Skeletal muscle cell (primary cell): ENCODE results near the gene ADGRG4.
"Not testable (repeated sequence)": the region's sequence is repeated elsewhere in the genome, so short reads cannot be mapped to it uniquely, and the experiment has no call there.

Experiments used
- DNase-seq: peaks from one replicate; pipeline ENCODE4 v3.0.0-alpha.2; 2010; ENCODE audit warnings: low read depth
- H3K4me3 ChIP-seq: 2 replicates; pipeline ENCODE4 v1.5.1; 2011; ENCODE audit warnings: low read depth, mild to moderate bottlenecking, control low read depth, low read length, moderate library complexity

Gene ADGRG4

DNA sequence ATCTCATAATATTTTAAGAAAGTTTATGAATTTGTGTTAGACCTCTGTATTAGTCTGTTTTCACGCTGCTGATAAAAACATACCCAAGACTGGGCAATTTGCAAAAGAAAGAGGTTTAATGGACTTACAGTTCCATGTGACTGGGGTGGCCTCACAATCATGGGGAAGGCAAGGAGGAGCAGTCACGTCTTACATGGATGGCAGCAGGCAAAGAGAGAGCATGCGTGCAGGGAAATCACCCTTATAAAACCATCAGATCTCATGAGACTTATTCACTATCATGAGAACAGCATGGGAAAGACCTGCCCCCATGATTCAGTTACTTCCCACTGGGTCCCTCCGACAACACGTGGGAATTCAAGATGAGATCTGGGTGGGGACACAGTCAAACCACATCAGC is 14.4 kb upstream of the ADGRG4 start:
- not testable (repeated sequence) for H3K4me3 ChIP-seq, DNase-seq

DNA sequence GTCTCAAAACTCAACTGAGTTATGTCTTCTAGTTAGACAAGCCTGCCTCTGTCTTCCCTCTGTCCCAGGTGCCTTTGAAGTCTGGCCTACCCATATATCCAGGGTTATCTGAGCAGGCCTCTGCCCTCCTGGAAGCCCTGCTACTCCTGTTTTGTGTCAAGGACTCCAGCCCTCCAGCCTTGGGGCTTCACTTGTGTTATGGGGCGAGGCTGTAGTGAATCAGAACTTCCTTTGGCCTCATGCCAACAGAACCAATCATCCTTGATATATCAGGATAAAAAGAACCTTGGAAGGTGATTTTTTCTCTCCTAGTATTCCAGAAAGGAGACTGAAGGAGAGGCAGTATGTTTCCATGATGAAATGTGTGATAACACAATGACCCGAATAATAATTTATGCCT is 8.9 kb upstream of the ADGRG4 start:
- DNase-seq: no peak
- H3K4me3 ChIP-seq: no peak overlapping the region

GRCh38 chrX:136292656-136293055 is 8.1 kb upstream of the ADGRG4 start:
- H3K4me3 ChIP-seq: no peak overlapping the region
- no peak for DNase-seq

DNA sequence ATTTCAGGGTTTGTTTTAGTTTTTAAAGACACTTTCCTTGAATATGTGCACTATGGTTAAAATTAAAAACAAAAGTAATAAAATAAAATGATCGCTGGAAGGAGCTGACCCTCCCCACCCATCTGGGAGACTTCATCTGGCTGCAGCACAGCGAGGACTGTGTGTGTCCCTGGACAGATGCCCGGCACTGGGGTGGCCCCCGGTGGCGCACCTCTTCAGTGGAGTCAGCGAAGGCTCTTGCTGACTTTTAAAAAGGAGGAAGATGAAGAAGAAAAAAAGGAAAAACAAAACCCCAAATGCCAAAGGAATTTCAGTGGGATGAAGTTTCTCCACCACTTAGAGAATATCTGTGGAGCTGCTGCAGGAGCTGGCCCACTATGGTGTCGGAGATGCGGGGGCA is 5.4 kb upstream of the ADGRG4 start:
- no peak for DNase-seq
- H3K4me3 ChIP-seq: no peak overlapping the region

- H3K4me3 ChIP-seq: no peak overlapping the region
- no peak for DNase-seq
Observed at GRCh38 chrX:136303041-136303440, 2.3 kb downstream of the ADGRG4 start.

DNA sequence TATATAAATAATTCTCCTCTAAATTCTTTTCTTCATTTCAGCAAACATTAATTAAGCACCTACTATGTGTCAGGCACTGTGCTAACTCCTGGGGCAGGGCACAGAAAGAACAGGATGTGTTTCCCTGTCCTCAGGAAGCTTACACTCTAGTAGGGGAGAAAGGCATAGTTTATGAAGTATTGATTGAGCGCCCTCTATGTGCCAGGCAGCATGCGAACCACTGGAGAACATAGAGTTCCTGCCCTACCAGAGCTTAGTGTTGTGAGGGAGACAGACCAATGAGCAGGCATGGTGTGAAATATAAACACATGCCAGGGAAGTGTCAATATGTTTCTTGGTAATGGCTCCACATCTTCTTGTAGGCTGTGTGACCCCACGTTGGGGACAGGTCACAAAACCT is 3.7 kb downstream of the ADGRG4 start:
- H3K4me3 ChIP-seq: no peak overlapping the region
- DNase-seq: no peak

DNA sequence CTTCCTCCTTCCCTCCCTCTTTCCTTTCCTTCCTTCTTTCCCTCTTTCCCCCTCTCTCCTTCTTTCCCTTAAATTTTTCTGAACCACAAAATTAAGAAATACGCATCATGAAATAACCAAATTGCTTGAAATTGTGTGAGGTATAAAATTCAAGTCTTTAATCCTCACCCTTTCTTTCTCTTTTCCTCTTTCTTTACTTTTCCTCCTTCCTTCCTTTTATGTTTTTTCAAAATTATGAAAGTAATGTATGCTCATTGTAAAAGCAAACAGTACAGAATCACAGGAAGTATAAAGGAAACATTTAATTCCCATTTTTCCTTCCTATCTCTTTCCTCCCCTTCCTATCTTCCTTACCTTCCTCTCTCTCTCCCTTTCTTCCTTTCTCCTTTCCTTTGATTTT is 5.4 kb downstream of the ADGRG4 start:
- DNase-seq: no peak
- no peak overlapping the region for H3K4me3 ChIP-seq

GRCh38 chrX:136307471-136307870 is 6.7 kb downstream of the ADGRG4 start:
- no peak for DNase-seq

GRCh38 chrX:136310411-136310810 is 9.6 kb downstream of the ADGRG4 start:
- no peak for DNase-seq
- H3K4me3 ChIP-seq: no peak overlapping the region

More at GRCh38 chrX:136307471-136307870, 6.7 kb downstream of the ADGRG4 start:
- no peak overlapping the region for H3K4me3 ChIP-seq

DNA sequence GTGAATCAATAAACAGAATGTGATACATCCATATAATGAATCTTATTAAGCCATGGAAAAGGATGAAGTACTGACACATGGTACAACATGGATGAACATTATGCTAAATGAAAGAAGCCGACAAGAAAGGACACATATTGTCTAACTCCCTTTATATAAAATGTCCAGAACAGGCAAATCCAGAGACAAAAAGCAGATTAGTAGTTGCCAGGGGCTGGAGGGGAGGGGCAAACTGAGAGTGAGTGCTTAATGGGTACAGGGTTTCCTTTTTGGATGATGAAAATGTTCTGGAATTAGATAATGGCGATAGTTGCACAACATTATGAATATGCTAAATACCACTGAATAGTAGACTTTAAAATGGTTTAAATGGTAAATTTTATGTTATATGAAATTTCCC is 17.4 kb downstream of the ADGRG4 start:
- no peak overlapping the region for H3K4me3 ChIP-seq
- no peak for DNase-seq

DNA sequence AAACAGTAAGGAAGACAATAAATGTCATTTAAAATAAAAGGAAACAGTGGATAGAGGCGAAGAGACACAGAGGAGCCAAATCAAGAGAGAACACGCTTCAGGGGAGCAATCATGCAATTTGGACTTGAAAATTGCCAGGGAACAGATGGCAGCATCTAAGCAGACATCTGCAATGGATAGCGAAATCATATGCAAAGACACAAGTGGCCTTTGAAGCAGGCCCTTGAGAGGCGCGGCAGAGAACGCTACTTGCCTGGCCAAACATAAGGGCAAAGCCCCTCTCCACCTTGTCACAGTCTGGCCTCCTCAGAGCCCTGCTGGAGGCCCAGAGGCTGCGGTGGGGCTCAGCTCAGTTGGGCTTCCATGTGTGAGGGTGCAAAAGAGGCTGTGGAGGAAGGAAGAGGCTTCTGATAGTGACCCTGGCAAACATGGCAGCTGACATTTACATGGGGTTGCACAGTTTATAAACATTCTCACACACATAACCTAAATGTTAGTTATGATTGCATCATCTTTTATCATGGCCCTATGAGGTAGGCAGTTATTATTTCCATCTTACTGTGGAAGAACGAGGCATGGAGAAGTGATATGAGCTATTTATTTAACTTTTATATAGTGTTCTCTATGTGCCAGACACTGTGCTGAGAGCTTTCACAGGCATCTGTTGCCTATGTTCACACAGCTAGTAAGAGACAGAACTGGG is 18.3 kb downstream of the ADGRG4 start:
- H3K4me3 ChIP-seq: no peak overlapping the region
- DNase-seq: no peak

- no peak overlapping the region for H3K4me3 ChIP-seq
- DNase-seq: no peak
Observed at GRCh38 chrX:136319600-136319999, 18.8 kb downstream of the ADGRG4 start.

- no peak for DNase-seq
- H3K4me3 ChIP-seq: no peak overlapping the region
Observed at GRCh38 chrX:136321532-136321931, 20.8 kb downstream of the ADGRG4 start.

DNA sequence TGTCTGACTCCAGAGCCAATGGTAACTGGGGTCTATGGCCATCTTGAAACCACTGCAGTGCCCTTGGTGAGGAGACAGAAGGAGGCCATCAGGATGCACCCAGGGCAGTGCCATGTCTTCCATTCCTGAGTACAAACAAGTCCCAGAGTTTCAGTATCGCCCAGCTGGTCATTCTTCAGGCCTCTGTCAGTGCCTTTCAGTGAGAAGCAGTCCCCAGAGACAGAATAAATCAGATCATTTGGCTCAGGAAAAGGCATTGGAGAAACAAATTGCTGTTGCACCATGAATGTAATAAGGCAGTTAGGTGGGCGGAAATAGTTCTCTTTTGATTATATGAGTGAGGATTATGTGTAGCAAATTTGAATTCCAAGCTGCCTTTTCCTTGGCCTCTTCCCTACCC is 21.3 kb downstream of the ADGRG4 start:
- no peak for DNase-seq
- H3K4me3 ChIP-seq: no peak overlapping the region

DNA sequence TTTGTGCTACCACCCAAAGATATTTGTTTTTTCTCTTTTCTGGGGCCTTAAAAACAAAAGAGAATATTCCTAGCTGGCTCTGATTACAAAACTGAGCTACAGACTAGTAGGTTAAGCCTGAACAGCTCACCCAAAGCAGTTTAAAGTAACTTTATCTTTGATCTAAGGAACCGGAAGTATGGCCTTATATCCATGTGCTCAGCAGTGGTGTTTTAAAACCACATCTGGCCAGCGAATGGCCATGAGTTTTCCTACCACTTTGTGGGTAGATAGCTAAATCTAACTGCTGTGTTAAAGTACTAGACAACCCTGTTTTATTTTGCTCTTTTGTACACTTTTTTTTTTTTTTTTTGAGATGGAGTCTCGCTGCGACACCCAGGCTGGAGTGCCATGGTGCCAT is 24.6 kb downstream of the ADGRG4 start:
- no peak for DNase-seq
- H3K4me3 ChIP-seq: no peak overlapping the region

GRCh38 chrX:136328933-136329332 is 28.2 kb downstream of the ADGRG4 start:
- DNase-seq: no peak
- H3K4me3 ChIP-seq: no peak overlapping the region

GRCh38 chrX:136336623-136337022 is 35.9 kb downstream of the ADGRG4 start:
- DNase-seq: no peak
- H3K4me3 ChIP-seq: no peak overlapping the region

DNA sequence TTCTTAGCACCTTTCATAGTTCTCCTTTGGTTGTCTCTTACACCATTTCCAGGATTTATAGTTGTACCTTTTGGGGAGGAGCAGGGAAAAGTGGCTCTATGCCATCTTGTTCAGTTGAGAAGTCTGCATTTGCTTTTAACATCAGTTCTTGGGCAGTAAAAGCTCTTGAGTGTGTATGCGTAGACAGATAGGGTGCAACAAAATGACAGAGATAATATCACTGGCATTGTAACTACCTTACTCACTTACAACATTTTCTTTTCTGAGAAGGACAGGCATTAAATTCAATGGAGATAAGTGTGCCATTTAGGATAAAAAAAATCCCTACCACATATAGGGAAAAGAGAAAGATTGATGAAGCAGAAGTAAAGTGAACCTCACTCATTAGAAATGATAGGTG is 38.9 kb downstream of the ADGRG4 start:
- no peak overlapping the region for H3K4me3 ChIP-seq
- DNase-seq: no peak

GRCh38 chrX:136344320-136344719 is 43.6 kb downstream of the ADGRG4 start:
- H3K4me3 ChIP-seq: no peak overlapping the region
- no peak for DNase-seq

- DNase-seq: no peak
- no peak overlapping the region for H3K4me3 ChIP-seq
Observed at GRCh38 chrX:136346506-136346905, 45.7 kb downstream of the ADGRG4 start.

DNA sequence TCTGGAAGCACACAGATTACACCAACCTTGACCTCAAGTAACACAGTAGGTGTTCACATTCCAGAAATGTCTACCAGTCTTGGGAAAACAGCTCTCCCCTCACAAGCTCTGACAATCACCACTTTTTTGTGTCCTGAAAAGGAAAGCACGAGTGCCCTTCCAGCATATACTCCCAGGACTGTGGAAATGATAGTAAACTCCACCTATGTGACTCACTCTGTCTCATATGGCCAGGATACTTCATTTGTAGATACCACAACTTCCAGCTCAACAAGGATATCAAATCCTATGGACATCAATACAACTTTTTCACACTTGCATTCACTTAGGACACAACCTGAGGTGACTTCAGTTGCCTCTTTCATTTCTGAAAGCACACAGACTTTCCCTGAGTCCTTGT is 46.9 kb downstream of the ADGRG4 start:
- DNase-seq: no peak
- H3K4me3 ChIP-seq: no peak overlapping the region
